ENCODE results near the gene WT1. TPM values are rescaled to one million over a fixed set of nuclear protein-coding genes. Genes with fewer than 3 reads are reported as not detected.

The WT1 gene
- total RNA-seq, 6 experiments from 2014 or later: not detected

DNA sequence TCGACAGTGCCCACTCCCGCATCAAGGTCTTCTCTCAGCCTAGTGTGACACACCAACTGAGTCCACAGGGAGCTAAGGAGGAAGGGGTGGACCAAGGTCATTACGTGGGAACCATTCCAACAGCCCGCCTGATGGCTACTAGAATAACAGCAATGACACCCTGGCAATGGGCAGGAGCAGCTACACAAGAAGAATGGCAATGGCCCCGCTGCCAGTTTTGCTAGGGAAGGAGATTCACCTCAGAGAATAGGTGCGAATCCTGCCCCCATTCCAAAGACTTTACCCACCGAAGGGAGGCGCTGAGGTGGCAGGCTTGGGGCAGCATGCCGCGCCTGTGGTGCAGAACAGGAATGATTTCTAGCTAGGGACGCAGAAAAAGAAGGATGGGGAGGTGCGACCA, 9.1 kb downstream of the WT1 start:
- no peak for DNase-seq
- peaks cover 1% of the 10 kb centered on the region; the same call in 1 of the 2 replicates for H3K4me1 Mint-ChIP-seq (ENCODE audit: low read depth)
- H3K36me3 Mint-ChIP-seq (ENCODE audit: low read depth): no peaks in the 10 kb centered on the region
- no peak overlapping the region for H3K4me3 Mint-ChIP-seq
- TF ChIP-seq, protein P1, sequence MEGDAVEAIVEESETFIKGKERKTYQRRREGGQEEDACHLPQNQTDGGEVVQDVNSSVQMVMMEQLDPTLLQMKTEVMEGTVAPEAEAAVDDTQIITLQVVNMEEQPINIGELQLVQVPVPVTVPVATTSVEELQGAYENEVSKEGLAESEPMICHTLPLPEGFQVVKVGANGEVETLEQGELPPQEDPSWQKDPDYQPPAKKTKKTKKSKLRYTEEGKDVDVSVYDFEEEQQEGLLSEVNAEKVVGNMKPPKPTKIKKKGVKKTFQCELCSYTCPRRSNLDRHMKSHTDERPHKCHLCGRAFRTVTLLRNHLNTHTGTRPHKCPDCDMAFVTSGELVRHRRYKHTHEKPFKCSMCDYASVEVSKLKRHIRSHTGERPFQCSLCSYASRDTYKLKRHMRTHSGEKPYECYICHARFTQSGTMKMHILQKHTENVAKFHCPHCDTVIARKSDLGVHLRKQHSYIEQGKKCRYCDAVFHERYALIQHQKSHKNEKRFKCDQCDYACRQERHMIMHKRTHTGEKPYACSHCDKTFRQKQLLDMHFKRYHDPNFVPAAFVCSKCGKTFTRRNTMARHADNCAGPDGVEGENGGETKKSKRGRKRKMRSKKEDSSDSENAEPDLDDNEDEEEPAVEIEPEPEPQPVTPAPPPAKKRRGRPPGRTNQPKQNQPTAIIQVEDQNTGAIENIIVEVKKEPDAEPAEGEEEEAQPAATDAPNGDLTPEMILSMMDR (IDR thresholded peaks at IDR 0.05): no peak
- H3K27ac Mint-ChIP-seq: no peak overlapping the region
- no peaks in the 10 kb centered on the region for H3K9me3 Mint-ChIP-seq
- H3K27me3 Mint-ChIP-seq (ENCODE audit: insufficient read depth): peaks cover 61% of the 10 kb centered on the region

DNA sequence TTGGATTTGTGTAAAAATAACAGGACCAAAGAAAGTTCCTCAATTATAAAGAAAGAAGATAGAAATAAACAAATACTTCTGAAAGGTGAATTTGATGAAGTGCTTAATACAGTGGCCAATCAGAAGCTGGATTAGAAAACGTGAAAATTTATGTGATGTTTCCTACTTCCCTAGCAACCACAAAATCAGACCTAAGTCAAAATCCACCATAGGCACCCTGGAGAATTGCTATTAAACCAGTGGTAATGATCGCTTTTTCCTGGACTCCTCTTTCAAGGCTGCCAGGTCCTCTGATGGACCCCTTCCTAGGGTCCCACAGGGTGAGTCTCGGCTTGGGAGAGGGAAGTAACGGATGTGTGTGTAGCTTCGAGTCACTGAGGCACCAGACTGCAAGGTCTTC, 9.6 kb downstream of the WT1 start:
- no peaks in the 10 kb centered on the region for H3K9me3 Mint-ChIP-seq
- no peaks in the 10 kb centered on the region for H3K36me3 Mint-ChIP-seq (ENCODE audit: low read depth)
- DNase-seq: no peak
- H3K4me3 Mint-ChIP-seq: no peak overlapping the region
- H3K27ac Mint-ChIP-seq: no peak overlapping the region
- peaks cover 58% of the 10 kb centered on the region for H3K27me3 Mint-ChIP-seq (ENCODE audit: insufficient read depth)
- peaks cover 6% of the 10 kb centered on the region; the same call in 1 of the 2 replicates for H3K4me1 Mint-ChIP-seq (ENCODE audit: low read depth)
- TF ChIP-seq, protein P1 (IDR thresholded peaks at IDR 0.05): no peak

DNA sequence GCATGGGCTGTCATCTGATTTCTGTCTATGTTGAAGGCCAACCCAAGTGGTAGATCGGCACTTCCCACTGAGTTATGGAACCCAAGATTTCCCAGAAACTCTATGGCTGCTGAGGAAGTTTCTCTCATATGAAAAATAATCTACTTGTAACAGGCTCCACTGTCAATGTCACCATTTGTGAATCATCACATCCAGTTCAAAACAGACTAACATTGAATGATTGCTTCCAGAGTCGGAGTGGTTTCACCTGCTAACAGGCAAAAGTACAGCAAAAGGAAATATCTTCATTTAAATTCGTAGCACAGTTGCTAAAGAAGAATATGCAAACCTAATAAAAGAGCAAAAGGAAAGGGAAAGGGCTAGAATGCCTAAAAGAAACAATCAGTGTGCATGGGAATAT, 12.8 kb downstream of the WT1 start:
- Mint-ChIP-seq H3K27ac (no peak overlapping the region), H3K36me3 (ENCODE audit: low read depth) (no peaks in the 10 kb centered on the region), H3K4me3 (no peak overlapping the region), H3K4me1 (ENCODE audit: low read depth) (peaks cover 6% of the 10 kb centered on the region; the same call in 1 of the 2 replicates), H3K9me3 (no peaks in the 10 kb centered on the region), H3K27me3 (ENCODE audit: insufficient read depth) (peaks cover 40% of the 10 kb centered on the region)
- TF ChIP-seq, protein P1 (IDR thresholded peaks at IDR 0.05): no peak
- no peak for DNase-seq

DNA sequence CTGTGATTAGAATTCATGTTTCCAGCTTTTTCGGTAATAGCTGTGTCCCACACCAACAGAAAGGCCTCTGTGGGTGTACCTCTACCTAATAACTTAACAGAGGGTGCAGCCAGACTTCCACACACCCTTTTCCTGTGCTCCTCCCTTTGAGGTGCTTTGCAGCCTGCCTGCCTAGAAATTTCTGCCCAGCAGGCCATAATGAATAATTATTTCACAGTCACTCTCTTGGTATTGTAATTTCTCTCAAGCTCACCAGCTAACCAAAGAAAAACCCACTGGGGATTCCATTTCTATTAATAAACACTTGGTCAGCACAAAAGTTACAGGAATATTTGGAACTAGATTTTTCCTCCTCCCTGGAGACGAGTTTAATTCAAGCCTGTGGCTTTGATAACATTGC, 13.3 kb downstream of the WT1 start:
- Mint-ChIP-seq H3K4me1 (ENCODE audit: low read depth) (peaks cover 6% of the 10 kb centered on the region; the same call in 1 of the 2 replicates), H3K36me3 (ENCODE audit: low read depth) (no peaks in the 10 kb centered on the region), H3K27me3 (ENCODE audit: insufficient read depth) (peaks cover 37% of the 10 kb centered on the region), H3K27ac (no peak overlapping the region), H3K4me3 (no peak overlapping the region), H3K9me3 (no peaks in the 10 kb centered on the region)
- TF ChIP-seq, protein P1 (IDR thresholded peaks at IDR 0.05): no peak
- no peak for DNase-seq

DNA sequence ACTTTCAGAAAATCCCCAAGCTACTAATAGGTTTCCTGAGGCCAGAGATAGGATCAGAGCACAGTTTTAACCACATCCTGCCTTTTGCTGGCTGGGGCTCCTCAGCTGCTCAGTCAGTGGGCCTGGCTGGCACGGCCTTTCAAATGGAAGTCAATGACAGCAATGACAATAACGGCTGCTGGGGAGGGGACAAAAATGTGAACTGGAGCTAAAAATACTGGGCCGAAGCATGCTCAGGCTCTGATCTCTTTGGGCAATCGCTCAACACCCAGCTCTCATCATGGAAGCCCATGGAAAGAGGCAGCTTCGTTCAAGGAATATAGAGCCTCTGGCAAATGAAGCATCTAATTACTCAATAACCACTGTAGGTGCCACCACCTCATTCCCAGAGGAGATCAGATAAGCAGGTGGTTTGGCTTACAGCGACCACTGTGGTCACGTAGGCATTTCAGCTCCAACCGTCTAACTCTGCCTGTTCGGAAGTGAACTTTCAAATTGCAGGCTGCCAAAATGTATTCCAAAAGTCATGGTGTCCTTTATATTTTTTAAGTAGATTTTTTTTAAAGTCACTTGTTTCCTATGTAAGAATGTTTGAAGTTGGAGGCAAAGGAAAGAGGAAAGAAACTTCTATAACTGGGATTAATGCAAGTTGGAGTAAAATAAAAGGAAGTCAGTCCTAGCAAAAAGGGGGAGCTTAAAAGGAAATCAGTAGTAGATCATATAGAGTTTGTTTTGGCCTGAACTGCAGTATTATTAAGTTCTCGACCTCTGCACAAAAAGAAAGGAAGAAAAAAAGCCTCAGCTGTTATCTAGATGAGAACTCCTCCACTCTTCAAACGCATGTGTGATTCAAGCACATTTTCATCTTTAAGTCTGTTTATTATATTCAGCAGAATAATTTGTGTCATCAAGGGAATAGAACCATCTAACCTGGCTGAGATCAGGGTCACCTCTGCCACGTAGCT, 14.1 kb downstream of the WT1 start:
- no peak for DNase-seq
- Mint-ChIP-seq H3K27me3 (ENCODE audit: insufficient read depth) (peaks cover 35% of the 10 kb centered on the region), H3K36me3 (ENCODE audit: low read depth) (no peaks in the 10 kb centered on the region), H3K4me1 (ENCODE audit: low read depth) (peaks cover 6% of the 10 kb centered on the region; the same call in 1 of the 2 replicates), H3K27ac (no peak overlapping the region), H3K9me3 (no peaks in the 10 kb centered on the region), H3K4me3 (no peak overlapping the region)
- TF ChIP-seq, protein P1 (IDR thresholded peaks at IDR 0.05): no peak
